GM21423 (cell line): Measurements from ENCODE around the gene TFIP11.

Experiments used
- ATAC-seq: cut with Tn5 transposase; IDR thresholded peaks from one replicate; pipeline ENCODE4 v1.9.1; 2021; ENCODE audit warnings: mild to moderate bottlenecking, moderate library complexity; ENCODE audit not compliant: unreplicated experiment

The TFIP11 gene

DNA sequence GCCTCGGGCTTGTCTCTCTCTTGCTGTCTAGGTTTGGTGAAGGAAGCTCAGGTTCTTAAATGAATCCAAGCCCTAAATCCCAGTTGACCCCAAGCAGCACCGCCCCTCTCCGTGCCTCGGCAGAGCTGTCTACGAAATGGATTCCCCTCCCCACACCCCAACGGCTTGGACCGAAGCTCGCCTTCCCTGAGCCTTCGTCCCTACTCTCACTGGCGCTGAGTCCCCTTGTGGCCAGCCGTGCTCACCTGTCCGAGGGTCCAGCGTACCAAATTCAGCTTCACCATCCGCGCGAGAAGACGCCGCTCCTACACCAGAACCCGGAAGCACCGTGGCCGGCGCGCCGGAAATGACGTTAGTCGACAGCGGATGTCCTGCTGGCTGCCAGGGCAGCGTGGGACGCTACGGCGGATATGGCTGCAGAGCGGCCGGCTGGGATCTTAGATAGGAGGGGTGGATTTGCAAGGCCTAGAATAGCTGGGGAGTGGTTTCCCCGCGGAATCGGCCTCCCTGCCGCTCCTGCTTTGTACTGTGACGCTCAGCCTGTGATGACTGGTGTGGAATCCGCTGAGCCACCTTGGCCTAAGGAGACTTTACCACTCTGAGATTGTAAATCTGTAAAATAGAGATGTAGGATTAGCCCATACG, at the start of gene TFIP11:
TSS of gene TFIP11 (minus strand) at position 325 of the 645 bp plus-strand sequence. CDS start 2,201 bp downstream, outside the sequence.
- peak; percentile 95 for ATAC-seq

GRCh38 chr22:26561756-26562417, 49.6 kb upstream of the TFIP11 start:
- ATAC-seq: no peak

- no peak for ATAC-seq
Measured at GRCh38 chr22:26559961-26560575, 47.8 kb upstream of the TFIP11 start.

DNA sequence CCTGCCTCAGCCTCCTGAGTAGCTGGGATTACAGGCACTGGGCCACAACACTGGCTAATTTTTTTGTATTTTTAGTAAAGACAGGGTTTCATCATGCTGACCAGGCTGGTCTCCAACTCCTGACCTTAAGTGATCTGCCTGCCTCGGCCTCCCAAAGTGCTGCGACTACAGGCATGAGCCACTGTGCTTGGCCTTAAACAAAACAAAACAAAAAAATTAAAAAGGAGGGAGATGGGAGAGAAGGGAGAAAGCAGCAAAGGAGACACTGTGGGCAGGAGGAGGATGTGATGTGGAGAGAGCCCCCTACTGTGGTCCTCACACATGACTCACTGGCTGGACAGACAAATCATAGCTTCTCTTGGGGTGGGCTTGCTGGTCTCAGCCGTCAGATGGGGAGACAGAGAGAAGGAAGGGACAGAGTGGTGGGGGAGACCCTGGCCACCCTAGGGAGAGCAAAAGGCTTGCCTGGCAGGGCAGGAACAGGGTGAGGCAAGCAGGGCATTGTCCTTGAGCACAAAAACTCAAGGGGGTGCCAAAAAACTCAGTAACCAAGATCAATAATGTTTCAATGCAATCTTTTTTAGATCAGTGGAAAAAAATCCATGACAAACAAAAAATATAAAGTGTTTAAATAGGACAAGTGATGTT, 46.1 kb upstream of the TFIP11 start:
- no peak for ATAC-seq

- ATAC-seq: no peak
Measured at GRCh38 chr22:26556904-26557303, 44.6 kb upstream of the TFIP11 start.

DNA sequence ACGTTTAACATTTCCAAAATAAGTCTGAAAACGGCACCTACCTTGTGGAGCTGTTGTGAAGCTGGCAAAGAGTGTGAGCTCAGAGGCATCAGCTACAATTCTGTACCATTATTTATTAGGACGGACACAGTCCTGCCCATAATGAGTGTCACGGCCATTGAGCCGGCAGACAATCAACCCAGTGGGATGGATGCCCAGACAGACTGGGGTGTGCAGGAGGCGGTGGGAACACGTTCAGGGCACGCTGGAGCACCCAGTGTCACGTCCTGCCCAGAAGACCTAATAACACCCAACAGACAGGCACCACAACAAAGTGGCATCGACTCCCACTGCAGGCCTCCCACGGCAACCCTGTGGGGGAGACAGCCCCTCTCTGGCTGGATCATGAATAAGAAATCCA, 43.2 kb upstream of the TFIP11 start:
- no peak for ATAC-seq

GRCh38 chr22:26554956-26555355, 42.7 kb upstream of the TFIP11 start:
- no peak for ATAC-seq

DNA sequence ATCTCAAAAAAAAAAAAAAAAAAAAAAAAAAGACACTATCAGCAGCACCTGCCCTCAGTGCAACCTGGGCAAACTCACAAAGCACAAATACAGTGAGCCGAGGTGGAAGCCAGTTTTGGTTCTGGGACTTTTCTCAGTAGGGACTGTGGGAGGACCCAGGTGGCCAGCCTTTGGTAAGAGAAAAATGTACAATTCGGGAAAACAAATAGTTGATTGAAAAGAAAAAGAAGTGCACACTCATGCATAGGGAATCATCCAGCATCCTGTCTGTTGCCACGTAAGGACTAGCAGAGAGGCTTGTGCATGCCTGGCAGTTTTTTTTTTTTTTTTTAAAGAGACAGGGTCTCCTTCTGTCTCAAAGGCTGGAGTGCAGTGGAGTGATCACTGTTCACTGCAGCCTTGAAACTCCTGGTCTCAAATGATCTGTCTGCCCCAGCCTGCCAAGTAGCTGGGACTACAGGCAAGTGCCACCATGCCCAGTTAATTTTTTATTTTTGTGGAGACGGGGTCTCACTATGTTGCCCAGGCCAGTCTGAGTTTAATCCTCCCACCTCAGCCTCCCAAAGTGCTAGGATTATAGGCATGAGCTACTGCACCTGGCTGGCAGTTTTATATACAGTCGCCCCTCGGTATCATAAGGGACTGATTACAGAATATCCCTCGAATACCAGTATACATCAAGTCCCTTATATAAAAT, 40.9 kb upstream of the TFIP11 start:
- no peak for ATAC-seq

- ATAC-seq: no peak
Measured at GRCh38 chr22:26552466-26552865, 40.2 kb upstream of the TFIP11 start.

GRCh38 chr22:26551568-26551967, 39.3 kb upstream of the TFIP11 start:
- no peak for ATAC-seq

DNA sequence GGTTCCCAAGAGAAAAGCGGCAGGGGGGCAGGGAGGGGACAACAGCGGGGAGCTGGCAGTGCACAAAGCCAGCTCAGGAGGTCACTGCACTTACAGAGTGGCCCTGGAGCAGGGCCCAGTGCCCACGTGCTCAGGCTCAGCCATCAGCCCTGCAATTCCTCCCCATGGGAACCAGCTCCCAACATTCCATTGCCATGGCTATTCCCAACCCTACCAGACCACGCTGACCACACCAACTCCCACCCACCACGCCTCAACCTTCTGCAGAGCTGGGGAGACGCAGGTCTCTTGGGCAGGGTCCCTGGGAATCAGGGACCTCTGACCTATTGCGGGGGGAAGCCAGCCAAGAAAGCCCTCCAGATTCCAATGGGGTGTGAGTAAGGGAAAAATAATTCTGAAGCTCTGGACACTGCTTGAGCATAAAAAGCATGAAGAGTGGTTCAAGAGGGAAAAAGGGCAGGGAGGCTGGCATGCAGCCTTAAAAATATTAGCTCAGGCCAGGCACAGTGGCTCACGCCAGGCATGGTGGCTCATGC, 38.3 kb upstream of the TFIP11 start:
- no peak for ATAC-seq

DNA sequence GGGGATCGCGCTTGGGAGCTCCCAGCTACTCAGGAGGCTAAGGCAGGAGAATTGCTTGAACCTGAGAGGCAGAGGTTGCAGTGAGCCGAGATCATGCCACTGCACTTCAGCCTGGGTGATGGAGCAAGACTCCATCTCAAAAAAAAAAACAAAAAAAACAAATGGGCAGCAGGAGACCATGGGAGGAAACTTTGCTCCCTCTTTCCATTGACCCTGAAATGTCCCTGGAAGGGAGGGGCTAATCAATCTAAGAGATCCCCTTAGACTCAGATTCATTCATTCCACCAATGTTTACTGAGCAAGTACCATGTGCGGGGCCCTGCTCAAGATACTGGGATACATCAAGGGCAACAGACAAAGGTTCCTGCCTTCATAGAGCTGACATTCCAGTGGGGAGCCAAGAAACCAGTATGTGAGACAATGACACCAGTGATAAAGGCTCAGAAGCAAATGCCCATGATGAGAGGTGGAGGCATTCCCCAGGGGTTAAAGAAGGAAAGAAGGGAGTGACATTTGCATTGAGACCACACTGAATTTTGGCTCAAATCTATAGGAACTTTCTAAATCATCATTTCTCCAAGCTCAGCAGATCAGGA, 37.7 kb upstream of the TFIP11 start:
- no peak for ATAC-seq

GRCh38 chr22:26548984-26549383, 36.7 kb upstream of the TFIP11 start:
- ATAC-seq: no peak

- no peak for ATAC-seq
Measured at GRCh38 chr22:26548303-26548702, 36.0 kb upstream of the TFIP11 start.

DNA sequence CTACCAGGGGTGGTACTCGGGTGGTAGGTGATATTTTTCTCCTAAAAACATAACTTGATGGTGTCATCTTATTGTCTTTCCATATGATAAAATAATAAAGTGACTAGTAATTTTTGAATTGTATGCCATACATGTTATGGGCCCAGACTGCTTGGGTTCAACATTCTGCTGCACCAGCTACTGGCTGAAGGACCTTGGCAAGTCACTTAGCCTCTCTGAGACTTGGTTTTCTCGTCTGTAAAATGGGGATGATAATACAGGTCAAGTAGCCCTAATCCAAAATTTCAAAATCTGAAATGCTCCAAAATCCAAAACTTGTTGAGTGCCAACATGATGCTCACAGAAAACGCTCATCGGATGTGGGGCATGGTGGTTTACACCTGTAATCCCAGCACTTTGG, 35.6 kb upstream of the TFIP11 start:
- ATAC-seq: no peak

GRCh38 chr22:26547426-26547825, 35.2 kb upstream of the TFIP11 start:
- no peak for ATAC-seq

DNA sequence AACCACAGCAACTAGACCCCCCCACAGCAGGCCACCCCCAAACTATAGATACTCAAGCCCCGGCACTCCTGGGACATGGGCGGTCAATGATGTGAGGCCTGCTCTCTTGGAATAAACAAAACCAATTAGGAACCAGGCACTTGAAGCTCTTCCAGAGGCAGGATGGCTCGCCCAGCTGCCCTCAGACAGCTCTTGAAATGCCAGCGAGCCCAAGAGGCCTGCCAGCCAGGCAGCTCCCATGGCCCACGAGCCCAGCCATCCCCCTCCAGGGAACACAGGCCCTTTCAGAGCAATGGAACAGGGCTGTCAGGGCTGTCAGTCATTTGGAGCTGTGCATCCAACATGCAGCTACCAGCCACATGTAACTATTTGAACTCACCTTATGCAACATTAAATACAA, 34.0 kb upstream of the TFIP11 start:
- no peak for ATAC-seq

DNA sequence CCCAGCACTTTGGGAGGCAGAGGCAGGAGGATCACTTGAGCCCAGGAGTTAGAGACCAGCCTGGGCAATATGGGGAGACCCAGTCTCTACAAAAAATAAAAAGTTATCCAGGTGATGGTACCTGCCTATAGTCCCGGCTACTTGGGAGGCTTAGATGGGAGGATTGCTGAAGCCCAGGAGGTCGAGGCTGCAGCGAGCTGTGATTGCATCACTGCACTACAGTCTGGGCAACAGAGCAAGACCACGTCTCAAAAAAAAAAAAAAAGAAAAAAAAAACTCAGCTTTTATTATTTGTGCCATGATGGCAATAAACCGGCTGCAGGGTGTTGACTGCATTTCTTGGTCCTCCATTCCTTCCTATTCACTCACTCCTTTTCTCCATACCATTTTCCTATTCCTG, 33.6 kb upstream of the TFIP11 start:
- ATAC-seq: no peak

GRCh38 chr22:26545385-26545784, 33.1 kb upstream of the TFIP11 start:
- no peak for ATAC-seq

- no peak for ATAC-seq
Measured at GRCh38 chr22:26544489-26544888, 32.2 kb upstream of the TFIP11 start.

- ATAC-seq: no peak
Measured at GRCh38 chr22:26542831-26543230, 30.6 kb upstream of the TFIP11 start.
